Stimulated activated CD8-positive, alpha-beta memory T cell treated with anti-CD3 and anti-CD28 coated beads, Interleukin-7, amount 100 ng/mL, for 4 hours (primary cell): ENCODE measurements around the gene DEK.
"Not testable (repeated sequence)": the region's sequence is repeated elsewhere in the genome, so short reads cannot be mapped to it uniquely, and the experiment has no call there.

Experiments used
- DNase-seq, 2 donors: peaks; one replicate each; pipeline ENCODE4 v3.0.0-alpha.2; 2020; ENCODE audit warnings: low read depth in 2 of 2

DEK gene

DNA sequence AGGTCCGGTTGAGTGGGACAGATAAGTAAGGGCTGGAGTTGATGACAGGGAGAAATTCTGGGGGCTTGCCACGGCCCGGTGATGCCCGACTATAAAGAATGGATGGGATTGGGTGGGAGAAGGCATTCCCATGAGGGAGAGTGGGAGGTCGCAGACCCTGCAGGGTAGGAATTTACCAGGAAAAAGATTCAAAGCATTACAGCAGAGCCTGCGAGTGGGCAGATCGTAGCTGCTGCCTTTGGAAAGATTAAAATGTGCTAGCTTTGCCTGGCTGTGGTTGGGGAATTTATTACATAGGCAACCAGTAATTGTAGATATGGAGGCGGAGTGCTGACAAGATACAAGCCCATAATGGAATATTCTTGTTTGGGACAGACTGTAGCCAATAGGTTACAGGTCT, 59.6 kb downstream of the DEK start:
- DNase-seq: no peak

DNA sequence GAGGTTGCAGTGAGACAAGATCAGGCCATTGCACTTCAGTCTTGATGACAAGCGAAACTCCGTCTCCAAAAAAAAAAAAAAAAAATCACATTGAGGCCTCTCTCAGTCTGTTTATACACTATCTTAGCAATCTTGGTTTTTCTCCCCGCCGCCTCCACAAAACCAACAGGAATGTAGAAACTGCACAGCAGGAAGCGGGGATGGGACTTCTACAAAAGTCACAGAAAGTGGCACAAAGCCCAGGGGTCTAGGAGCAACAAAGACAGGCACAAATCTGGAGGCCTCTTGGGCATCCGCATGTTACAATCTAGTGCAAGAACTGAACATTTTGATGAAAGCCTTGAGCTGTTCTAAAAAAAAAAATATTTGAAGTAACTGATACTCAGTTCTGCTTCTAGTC, 60.5 kb downstream of the DEK start:
- DNase-seq: no peak

DNA sequence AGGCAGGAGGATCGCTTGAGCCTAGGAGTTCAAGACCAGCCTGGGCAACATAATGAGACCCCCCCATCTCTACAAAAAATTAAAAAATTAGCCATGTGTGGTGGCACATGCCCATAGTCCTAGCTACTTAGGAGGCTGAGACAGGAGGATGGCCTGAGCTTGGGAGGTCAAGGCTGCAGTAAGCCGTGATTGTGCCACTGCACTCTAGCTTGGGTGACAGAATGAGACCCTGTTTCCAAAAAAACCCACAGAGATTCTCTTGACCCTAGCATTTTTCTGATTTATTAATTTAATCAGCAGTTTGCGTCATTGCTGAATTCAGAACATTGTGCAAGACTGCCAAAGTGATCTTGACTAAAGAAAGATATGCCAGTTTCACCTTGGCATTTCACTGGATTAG, 72.3 kb downstream of the DEK start:
- DNase-seq: no peak

GRCh38 chr6:18189196-18189595, 75.1 kb downstream of the DEK start:
- DNase-seq: no peak

DNA sequence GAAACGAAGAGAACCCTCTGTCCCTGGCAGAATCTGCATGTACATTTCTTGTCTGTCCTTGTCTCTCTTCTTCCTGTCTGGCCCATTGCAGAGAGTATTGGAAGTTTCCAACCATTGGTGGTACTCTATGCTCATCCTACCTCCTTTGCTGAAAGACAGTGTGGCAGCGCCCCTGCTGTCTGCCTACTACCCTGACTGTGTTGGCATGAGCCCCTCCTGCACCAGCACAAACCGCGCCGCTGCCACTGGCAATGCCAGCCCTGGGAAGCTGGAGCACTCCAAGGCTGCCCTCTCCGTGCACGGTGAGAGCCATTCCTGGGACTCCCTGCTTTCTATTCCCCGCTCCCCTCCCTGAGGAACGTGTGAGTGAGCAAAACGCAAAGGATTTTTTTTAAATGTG, 76.6 kb downstream of the DEK start:
- no peak for DNase-seq

GRCh38 chr6:18186540-18187250, 77.6 kb downstream of the DEK start:
- no peak for DNase-seq

DNA sequence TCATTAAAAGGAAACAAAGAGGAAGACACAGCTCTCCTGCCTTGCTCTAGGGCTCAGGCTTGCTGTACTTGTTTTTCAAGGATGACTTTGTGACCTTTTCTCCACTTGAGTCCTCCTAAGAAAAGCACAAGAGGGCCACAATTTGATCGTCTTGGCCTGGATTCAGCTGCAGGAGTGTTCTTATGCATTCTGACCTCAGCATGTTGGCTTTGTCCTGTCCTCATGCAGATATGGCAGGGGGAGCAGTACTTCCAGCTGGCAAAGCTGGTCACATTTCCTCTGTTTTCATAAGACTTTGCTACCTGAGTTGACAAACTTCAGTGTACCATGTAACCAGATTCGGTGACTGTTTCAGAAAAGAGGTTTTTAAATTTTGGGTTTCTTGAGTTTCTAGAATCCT, 78.3 kb downstream of the DEK start:
- DNase-seq: no peak

DNA sequence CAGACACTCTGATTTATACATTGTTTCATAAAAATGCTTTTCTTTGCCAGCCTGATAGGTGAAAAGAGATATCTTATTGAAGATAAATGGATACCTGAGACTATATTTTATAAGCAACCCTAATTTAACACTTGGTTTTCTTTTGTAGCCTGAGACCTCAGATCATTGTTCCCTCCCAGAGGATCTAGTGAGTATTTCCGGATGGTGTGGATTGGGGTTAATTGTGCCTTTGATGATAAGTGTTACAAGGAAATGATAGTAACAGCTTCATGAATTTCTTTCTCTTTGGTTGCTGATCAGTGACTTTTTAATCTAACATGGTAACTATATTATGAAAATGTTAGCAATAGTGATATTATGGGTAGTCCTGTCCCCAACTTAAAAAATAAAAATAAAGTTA, 78.7 kb downstream of the DEK start:
- no peak for DNase-seq

- no peak for DNase-seq
Measured at GRCh38 chr6:18183766-18184165, 80.6 kb downstream of the DEK start.

DNA sequence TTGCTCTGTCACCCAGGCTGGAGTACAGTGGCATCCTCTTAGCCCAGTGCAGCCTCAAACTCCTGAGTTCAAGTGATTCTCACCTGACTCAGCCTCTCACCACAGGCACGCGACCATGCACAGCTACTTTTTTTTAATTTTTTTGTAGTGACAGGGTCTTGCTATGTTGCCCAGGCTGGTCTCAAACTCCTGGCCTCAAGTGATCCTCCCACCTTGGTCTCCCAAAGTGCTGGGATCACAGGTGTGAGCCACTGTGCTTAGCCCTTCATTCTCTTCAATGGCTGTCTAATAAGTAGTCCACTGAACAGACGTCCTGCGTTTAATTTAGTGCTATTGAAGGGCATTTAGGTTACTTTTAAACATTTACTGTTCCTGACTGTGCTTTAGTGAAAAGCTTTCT, 81.8 kb downstream of the DEK start:
- DNase-seq: no peak

DNA sequence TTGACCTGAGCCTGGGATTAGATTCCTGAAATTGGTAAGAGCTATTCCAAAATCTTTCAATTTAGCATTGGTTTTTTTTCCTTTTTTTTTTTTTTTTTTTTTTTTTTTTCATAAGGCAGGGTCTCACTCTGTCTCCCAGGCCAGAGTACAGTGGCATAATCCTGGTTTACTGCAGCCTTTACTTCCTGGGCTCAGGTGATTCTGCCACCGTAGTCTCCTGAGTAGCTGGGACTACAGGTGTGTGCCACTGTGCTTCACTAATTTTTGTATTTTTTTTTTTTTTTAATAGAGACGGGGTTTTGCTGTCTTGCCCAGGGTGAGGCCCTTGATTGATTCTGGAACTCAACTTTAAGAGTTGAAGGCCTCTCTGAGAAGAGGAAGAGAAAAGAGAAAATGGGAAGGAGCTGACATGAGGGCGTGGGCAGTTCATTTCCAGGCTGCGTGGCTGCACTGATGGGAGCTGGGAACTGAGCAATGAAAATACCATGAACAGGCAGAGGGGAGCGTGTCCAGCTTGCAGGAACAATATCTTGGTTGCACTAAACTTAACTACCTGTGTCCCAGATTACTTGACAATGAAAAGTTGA, 84.5 kb downstream of the DEK start:
- DNase-seq: no peak

DNA sequence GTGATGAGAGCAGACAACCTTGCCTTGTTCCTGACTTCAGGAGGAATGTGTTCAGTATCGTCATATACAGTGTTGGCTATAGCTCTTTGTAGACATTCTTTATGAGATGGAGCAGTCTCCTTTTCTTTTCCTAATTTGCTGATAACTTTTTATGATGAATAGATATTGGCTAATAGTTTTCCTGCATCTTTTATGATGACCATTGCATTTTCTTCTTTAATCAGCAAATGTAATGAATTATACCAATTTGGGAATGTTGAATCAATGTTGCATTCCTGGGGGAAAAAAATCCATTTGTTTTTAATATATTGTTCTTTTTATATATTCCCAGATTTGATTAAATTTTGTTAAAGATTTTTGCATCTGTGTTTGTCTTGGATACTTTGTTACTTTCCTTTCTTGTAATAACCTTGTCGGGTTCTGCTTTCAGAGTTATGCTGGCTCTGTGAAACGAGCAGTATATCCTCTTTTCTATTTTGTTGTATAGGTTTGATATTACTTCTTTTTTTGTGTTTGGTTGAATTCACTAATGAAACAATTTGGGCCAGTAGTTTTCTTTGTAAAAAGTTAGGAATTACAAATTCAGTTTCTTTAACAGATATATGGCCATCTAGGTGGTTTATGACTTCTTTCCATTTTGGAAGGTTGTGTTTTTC, 85.2 kb downstream of the DEK start:
- DNase-seq: no peak

DNA sequence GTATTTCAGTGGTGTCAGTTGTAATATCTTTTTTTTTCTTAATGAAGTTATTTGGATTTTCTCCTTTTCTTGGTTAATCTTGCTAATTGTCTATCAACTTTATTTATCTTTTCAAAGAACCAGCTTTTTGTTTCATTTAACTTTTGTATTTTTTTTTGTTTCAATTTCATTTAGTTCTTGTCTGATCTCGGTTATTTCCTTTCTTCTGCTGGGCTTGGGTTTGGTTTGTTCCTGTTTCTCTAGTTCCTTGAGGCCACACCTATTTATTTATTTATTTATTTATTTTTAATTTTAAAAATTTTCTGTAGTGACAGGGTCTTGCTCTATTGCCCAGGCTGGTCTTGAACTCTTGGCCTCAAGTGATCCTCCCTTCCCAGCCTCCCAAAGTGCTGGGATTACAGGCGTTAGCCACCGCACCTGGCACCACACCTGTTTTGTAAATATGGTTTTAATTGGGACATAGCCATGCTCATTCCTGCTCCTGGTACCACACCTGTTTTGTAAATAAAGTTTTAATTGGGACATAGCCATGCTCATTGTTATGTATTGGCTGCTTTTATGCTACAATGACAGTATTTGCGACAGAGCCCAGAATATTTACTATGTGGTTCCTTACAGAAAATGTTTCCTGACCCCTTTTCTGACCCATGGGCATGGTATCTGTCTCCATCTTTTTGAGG, 86.9 kb downstream of the DEK start:
- DNase-seq: no peak

GRCh38 chr6:18176198-18176597, 88.1 kb downstream of the DEK start:
- DNase-seq: not testable (repeated sequence)
